Hippocampal formation (tissue), 2 donors: Measurements from ENCODE around the gene OXNAD1.
A peak's percentile ranks its signal among the peaks of the same experiment; 100 is the strongest.
"Not testable (repeated sequence)": the region's sequence is repeated elsewhere in the genome, so short reads cannot be mapped to it uniquely, and the experiment has no call there.

ENCODE experiments used
- DNase-seq, 2 donors: peaks; one replicate each; lab custom pipeline; 2025; lab: John Stamatoyannopoulos, UW

The OXNAD1 gene

DNA sequence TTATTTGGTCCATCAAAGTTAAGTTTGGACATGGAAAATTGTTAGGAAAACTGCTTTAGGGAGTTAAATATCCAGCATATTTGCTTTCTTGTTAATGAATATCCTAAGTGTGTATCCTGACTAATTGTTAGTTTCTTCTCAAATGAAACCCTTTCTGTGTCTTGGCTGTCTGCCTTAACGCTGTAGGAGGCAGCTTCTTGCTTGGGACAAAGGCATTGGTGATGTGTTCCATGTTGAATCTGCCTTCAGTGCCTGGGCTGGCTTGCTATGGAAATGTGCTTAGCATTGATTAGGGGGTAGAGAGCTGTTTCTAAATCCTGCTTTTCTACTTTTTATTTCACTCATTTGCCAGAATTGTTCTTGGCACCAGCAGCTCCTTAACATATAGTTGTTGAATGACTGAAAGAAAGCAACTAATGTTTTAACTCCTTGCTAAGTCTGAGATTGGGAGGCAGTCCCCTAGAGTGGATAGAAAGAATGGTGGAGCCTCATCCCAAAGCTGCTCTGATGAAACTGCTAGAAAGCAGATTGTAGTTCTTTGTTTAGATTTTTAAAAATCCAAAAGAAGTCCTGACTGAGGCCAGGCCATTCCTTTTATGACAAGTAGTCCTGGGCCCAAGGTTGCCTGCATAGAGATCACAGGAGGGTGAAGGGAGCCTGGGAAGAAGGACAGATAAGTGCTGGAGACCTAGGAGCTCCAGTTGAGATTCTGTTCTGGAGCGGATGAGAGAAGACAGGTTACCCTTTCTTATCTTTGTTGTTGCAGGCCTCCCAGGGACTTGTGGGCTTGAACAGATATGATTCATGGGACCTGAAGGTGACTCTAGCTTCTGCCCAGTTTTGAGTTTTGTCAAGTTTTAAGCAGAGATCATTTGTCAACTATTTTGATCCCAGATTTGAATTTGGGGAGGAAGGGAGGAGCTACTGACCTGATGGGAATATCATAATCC lies 39.3 kb downstream of the OXNAD1 start:
- DNase-seq = peak in 1 of 2 donors; percentile 16

DNA sequence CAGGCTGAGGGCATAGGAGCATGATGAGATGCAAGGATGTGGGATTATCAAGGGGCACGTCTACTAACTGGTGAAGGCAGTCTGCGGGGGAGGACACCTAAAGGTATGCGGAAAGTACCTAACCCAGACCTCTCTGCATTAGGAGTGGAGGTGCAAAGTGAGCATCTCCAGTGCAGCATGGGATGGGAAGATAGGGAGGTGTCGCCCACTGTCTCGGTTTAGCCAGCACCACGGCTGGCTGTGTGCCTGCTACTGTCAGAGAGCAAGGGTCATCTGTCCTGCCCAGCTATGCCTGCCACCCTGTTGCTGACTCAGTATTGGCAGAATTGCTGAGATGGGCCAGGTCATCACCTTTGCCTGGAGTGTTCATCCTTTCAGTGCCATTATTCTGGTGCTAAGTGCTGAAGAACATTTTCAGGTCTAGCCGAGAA lies 40.1 kb downstream of the OXNAD1 start:
- DNase-seq = no peak

DNA sequence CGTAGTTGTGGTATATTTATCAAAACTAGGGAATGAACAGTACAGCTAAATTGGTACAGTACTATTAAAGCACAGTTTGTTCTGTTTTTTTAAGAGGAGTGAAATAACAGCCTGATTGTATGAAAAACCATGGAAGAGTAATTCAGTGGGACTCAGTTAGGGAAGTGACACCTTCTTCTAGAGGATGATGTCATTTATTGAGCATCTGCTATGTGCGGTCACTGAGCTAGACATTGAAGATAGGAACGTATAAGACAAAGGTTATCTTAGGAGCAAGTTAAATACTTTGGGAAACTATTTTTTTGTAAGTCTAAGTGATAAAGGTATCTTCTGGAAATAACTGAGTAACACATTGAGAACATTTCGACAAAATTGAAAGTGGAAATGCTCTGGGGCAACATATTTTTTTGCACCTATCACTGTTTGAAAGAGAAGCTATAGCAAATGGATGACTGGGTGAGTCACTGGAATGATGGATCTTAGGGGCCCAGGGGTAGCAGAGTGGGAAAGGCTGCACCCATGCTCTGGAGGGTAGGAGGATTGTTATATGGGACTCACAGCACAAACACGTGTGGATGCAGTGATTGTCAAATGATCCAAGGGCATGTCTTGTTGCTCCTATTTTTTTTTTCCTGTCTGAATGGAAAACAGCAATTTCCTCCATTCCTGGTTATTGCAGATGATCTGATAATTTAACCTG lies 43.0 kb downstream of the OXNAD1 start:
- no peak for DNase-seq

DNA sequence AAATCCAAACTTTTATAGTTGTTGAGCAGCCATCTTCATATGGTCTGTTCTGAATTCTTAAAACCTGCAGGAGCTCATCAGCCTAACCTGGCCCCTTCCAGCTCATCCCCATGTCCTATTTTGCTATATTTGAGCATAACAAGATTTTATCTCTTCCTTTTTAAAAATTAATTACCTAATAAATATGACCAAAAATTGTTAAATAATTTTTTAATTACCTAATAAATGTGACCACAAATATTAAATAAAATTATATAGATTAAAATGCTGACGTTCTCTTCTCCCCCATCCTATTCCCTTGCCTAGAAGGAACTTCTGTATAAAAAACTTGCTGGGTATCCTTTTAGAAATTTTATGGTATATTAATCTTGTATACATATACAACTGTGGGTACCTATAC lies 43.7 kb downstream of the OXNAD1 start:
- no peak for DNase-seq

DNA sequence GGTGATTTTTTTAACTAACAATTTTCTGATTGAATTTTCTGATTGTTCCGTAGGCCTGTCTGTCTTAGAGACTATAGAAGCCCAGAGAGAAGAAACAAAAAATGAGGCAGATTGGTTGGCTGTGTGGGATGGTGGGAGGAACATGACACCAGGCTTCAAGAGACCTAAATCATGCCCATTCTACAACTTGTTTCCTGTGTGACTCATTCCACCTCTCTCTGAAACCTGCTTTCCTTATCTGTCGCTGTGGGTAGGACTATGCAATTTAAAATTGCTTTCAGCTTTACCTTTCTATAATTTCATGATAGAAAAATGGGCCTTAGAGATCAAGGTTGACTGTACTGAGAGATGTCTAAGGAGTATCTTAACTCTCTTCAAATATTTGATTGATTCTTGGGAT lies 44.5 kb downstream of the OXNAD1 start:
- DNase-seq = no peak

DNA sequence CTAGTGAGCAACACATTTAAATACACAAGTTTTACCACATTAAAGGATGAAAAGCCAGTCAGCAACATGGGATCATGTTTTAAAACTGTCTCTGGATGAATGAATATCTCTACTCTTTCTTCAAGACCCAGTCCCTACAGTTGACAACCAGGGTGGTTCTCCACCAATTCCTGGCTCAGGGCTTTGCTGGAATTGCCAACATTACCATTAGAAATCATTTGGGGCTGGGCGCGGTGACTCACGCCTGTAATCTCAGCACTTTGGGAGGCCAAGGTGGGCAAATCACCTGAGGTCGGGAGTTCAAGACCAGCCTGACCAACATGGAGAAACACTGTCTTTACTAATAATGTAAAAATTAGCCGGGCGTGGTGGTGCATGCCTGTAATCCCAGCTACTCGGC lies 45.5 kb downstream of the OXNAD1 start:
- DNase-seq = not testable (repeated sequence)

DNA sequence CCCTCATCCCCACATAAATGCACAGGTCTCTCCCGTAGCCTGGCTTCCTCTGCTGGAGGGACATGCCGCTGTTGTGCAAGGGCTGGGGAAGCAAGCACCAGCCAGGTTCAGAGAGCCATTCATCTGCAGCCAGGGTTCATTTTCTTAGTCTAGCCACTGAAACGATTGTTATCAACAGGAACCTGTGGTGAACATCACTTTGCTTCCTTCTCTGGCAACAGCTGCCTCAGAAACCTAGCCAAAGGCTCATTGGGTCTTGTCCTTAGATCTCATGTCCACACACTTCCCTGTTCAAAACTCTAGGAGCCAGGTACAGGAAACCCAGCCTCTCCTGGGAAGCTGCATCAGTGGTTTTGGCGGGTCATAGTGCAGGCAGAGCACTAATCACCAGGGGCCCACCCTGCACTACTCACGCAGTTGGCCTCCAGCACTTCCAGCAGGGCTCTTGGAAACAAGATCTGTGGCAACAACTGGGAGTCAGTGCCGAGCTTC lies 47.0 kb downstream of the OXNAD1 start:
- no peak for DNase-seq

DNA sequence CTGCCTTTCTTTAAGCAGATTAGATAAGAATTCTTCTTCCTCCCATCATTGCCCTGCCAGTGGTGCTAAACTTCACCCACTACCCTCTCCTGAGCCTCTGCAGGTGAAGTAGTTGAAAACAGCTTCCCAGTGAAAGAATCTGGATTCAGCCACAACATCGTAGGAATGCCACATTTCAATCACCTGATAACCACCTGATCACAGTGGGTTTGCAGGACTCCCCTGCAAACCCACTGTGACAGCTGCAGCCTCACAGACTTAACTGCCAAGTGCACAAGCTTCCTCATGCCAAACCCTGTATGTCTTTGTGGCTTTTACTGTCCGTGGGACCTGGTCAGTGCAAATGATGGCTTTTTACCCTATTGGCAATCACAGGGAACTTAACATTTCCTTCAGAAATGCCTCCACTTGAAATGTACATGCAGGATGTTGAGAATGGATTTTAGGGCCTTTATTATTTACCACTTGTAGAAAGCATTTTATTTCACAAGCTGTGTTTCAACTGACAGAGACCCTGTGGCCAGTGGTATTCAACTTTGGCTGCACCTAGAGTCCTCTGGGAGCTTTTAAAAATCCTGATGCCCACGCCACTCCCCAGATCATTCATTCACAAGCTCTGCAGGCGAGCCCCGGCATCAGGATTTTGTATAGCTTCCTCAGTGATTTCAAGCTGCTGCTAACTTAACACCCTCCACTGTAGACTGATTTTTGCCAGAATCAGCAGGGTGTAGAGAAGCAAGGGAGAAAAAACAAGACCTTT lies 49.1 kb downstream of the OXNAD1 start:
- DNase-seq = no peak

DNA sequence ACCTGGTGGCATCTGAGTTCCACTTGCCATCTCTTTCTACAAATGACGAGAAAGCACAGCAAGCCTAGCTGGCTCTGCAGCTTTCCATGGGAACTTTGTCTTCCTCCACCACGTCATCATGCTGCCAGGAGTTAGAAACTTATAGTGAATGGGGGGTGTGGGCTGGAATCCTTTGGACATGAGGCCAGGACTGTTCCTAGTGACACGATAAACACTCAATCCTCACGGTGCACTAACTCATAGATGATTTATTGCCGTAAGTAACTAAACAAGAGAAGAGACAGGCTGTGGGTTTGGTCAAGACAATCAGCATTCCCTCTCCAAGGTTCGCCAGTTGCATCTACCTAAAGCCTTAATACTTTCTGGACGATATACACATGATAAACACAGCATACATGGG lies 50.6 kb downstream of the OXNAD1 start:
- no peak for DNase-seq

DNA sequence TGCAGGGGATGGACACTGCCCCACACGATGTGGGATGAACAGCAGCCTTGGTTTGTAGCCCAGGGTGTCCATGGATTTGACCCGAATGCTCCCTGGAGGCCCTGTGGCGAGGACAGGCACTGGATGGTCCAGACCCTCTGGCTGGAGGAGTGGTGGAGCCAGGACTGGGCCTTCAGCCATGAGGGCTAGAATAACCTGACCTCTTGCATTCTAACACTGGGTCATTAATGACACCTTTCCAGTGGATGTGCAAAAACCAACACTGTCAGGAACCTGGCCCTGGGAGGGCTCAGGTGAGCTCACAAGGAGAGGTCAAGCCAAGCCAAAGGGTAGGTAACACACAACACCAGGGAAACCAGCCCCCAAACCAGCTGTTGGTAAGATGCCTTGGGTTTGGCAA lies 51.4 kb downstream of the OXNAD1 start:
- DNase-seq = no peak

DNA sequence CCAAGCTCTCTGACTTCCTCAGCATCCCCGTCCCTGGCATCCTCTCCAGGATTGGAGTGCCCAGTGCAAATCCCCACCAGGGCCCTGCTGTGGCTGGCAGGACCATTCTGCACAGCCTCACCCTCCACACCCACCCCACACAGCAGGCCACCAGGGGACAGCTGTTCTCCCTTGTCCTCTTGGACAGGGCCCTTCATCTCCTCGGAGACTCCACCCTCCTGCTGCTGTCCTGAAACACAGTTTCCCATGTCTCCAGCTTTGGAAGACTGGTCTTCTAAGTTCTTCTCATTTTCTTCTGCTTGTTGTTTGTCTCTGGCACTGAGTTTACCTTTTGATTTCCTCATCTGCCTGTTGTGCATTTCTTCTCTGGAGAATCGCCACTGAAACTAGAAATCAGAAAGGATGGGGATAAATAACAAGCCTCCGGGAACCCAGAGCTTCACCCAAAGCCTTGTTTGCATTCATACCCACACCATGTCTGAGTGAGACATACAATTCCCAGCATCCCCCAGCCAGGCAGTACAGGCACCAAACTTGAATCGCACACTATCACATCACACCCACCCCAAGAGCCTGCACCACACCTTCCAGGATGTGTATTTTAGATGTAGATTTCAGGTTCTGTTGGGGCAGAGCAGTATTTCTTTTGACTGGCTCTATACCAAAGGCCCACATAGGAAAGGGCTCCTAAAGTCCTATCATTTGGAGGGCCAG lies 52.0 kb downstream of the OXNAD1 start:
- no peak for DNase-seq

DNA sequence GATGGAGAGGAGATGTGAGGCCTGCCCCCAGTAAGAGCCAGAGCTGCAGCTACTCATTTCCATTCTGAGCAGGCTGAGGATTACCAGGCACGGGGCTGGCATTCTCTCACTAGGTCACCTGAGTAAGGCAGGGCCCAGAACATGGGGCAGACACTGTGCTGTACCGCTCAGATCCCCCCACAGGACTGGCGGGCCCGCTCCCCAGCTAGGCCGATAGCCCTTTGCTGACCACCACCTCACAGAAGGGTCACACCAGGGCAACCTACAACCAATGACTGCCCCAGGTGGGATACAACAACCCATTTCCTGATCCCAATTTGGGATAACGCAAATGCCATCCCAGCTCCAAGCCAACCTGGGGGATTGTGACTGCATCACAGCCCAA lies 52.5 kb downstream of the OXNAD1 start:
- DNase-seq = no peak

DNA sequence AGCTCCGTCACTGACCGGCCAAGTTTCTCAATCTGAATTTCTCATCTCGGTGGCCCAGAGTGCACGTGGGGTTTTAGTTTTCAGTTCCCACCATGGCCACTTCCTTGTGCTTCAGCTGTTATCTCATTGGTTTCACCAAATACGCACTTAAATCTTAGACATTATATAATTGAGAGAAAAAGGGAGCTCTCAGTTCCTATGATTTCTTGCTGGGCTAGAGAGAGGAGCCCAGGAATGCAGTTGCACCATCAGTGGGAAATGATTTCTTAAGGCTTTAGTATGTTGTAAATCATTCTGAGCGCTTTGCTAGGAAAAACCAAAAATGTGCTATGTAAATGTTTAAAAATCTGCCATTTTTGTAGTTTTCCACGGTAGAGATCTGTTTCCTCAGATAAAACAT lies 53.2 kb downstream of the OXNAD1 start:
- no peak for DNase-seq

DNA sequence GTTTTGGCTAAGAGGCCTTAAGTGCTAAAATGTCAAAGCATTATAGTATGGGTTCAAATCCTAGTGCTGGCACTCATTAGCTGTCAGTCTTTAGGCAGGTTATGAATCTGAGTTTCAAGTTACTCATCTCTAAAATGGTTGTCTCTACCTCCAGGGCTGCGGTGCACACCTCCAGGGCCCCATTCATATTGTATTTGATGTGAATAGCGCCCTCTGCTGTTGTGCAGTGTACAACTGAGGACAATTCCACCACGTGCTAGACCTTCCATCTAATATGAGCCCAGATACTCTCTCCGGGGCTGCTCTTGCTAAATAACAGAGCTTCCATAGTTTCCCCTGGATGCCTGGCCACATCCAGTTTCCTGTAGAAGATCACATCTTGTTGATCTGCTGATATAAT lies 54.3 kb downstream of the OXNAD1 start:
- DNase-seq = no peak

DNA sequence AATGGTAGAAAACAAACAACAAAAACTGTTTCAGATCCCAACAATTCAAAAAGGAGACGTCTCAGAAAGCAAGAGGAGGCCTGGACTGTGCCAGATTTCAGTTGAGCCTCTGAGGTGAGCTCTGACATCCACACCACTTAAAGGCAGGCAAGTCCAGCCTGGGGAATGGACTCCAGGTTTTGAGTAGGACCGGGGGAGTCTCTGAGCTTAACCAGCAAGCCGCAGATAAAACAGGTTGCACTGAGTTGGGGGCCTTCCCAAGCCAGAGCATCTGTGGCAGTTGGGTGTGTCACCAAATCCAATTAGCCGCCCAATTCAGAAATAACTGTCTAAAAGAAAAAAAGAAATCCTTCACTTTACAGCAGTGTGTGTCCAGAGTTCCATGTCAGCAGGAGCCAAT lies 54.7 kb downstream of the OXNAD1 start:
- no peak for DNase-seq

DNA sequence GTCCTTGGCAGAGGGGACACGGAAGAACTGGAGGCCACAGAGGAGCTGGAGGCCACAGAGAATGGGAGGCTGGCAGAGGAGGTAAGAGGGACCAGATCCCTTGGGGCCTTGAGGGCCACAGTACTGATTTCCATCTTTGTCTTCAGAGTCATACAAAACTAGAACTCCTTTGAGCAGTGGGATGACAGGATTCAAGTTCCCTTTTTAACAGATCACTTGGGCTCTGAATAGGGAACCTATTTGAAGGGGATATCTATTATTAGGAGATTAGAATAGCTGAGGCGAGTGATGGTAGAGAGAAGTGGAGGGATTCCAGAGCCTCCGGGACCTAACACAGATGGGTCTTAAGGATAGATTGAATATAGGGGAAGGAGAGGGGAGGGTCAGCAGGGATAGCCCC lies 55.7 kb downstream of the OXNAD1 start:
- DNase-seq = no peak

DNA sequence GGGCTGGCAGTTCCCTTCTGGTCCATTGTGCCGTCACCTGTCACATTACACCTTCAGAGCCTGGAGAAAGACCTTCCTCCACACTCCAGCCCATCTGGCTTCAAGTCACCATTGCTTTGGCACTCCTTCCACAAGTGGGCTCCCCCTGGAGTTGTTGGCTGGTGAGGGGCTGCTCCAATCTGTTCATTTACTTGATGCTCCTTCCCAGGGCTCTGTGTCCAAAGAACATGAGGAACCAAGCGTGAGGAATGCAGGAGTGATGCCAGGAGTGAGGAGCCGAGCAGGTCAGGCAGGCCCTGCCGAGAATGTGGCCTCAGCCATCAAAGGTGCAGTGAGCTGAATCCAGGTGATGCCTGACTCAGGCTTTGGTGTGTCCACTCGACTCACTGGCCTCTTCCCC lies 57.2 kb downstream of the OXNAD1 start:
- DNase-seq = no peak

DNA sequence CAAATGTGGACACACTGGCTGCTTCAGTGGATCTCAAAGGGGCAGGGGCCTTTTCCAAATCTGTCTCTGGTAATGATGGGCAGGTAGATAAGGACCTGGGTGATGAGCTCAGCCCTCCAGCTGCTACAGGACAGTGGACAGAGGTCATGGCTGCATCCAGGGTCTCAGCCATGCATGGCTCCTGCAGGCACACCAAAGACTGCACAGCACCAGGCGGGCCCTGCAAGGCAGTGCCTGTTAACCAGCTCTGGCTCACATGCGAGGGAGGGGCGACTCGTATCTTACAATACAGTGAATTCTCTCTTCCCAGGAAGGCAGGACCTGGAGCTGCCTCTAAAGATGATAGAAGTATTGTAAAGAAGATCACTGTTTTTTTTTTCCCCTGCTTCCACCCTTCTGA lies 58.7 kb downstream of the OXNAD1 start:
- DNase-seq = no peak

DNA sequence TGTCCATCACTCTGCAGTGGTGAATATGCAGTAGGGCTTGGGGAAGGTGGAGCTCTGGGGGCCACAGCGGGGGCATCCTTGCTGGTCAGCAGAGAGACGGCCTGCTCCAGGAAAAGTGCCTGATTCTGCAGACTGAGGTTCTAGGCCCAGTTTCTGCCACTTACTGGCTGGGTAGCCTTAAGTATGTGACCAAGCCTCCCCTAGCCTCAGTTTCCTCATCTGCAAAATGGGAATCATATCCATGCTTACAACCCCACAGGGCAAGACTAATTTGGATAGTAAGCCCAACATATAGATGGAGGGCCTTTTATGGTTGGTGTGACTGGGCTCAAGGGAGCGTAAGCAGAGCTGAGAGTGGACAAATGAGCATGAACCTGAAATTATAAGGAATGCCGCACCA lies 60.8 kb downstream of the OXNAD1 start:
- no peak for DNase-seq

DNA sequence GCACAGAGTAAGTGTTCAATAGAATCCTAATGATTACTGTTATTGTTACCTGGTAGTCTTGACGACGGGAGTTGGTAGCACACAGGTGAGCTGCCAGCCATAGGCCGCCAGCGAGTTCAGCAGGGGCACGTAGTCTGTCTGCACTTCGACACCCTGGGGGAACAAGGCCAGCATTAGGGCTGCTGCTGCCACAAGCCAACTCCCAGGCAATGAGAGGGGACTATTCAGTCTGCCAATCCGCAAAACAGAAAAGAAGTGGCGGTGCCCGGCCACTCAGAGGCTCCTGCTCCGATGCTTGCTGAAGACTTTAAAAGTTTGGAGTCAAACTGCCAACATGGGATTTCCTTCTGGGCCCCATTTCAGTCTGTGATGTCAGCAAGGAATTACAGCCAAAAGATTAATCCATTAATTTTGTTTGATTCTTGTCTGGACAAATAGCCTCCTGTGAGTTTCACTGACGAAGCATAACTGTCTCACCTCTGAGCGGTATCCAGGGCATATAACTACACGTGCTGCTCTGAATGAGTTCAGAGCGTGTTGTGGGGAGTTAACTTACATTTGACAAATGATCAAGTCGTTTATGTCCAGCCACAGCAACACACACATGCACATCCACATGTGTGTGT lies 61.8 kb downstream of the OXNAD1 start:
- DNase-seq = no peak

DNA sequence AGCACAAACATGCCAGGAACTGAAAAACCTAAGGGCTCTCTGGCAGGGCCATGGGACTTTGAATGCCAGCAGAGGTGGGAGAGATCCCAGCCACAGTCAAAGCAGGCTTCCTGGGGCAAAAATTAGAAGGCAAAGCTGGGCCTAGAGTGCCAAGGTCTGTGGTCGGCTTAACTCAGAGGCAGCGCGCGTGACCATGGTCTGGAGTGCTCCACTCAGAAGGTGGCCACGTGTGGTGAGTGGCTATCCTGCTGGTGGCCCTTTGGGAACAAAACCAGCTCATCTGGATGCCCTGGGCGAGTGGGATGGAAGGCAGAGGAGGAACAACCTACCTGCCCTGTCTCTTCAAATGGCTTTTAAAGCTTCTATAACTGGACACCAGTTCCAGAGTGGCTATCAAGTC lies 63.1 kb downstream of the OXNAD1 start:
- no peak for DNase-seq
